ENCODE data around the gene PLXNB2. TPM values are rescaled to one million over a fixed set of nuclear protein-coding genes. Genes with fewer than 3 reads are reported as not detected.

PLXNB2 gene
- total RNA-seq, 1 donor from 2014 or later = 68.8 TPM

DNA sequence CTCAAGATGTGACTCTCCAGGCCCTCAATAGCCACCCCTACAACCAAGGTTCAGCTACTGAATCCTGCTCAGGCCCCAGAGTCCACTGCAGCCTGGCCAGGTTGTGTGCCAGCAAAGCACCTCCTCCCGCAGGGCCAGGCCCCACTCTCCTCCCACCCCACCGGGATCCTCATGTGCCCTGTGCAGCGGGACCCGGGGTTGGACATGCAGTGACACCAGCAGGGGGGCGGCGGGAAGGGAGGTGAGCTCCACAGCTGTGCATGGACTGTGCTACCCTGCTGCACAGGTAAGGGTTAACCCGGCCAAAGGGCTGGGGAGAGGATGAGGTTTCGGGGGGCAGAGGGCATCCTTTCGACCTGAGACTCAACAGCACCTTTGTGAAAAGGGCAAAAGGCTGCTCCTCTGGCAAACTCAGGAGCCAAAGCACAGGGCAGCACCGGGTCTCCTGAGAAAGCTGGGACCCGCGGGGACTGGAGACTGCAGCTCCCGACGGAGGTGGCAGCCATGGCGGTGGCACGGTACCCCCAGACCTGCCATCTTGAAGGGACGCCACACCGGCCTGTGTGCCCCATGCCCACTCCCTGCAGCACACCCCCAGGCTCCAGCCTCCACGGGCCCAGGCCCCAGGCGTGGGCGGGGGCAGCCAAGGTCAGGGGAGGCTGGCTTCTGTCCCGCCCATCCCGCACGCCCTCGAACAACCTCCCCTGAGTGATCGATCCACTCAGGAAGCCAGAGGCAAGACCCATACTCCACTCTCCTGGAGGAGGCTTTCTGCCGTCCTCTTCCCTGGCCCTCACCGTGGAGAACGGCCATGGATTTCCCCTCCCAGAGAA, 10.6 kb downstream of the PLXNB2 start:
- DNase-seq = no peak

DNA sequence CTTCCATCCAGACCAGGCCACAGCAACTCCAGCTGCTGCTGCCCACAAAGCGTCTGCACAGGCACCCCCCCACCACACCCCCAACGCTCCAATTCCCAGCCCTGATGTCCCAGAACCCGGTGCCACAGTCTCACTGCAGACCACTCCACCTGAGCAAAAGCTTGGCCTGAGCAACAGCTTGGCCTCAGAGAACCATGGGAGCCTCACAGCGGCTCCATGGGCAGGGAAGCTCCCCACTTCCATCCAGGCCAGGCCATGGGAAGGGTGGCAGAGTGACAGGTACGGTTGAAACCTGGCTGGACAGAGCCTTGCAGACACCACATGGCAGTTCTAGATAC, 13.2 kb downstream of the PLXNB2 start:
- DNase-seq = no peak

DNA sequence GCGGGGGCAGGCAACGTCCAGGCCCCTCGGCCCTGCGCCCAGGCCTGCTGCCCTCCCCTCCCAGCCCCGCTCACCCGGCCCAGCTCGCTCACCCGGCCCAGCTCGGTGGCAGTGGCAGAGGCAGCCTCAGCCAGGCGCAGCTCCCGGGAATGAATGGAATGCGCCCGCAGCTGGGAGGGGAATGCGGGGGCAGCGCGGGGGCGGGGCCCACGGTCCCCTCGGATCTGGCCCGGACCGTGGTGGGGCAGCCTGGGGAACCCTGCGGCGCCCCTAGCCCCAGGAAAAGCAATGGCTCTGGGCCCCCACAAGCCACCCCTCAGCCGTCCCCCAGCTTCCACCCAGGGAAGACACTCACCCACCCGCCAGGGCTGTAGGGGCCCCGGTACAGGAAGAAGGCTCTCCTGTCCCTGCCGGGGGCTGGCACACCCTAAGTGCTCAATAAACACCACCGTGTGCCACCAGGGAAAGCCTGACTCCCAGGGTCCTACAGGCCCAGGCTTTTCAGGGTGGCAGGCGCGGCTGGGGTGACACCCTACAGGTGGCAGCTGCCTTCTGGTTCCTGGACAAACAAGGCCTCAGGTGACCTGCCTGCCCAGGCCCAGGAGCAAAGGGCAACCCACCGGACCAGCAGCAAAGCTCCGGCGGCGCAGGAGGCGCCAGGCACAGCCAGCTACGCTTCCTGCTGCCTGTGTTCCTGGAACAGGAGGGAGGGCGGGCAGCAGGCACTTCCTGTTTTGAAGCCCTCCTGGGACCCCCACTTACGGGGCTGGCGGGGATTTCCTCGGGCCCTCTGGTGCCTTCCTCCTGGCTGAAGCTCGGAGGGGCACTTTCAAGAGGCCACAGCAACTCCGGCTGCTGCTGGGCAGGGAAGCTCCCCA, 13.8 kb downstream of the PLXNB2 start:
- no peak for DNase-seq

DNA sequence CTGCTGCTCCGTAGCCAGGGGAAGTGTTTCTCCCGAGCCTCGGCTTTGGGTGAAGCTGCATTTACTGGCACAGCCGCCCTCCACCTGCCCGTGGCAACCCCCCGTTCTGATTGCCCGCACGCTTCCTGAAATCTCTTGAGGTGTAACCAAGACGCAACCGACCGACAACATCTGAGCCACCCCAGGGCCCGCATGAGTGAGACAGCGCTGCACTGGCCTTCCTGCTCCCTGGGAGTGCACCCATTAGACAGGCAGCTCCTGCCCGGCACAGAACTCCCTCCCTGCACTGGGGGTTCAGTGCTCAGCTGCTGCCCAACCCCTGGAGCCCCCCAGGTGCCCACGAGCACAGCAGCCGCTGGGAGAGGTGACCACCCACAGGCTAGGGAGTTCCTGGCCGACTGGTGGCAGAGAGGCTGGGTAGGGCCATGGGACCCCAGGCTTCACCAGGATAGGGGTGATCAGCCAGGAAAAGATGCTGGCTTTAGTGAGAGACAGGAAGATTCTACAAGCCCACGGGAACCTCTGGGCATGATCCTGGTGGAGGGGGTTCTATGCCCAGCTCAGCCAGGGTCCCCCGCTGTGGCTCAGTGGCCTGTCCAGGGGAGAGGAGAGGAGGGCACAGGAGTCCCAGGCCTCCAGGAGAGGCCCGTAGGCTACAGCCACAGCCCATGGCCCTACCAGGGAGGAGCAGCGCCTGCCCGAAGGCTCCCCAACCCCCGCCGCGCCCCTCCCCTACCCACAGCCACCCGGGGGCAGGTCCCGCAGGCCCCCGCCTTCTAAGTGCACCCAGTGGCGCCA, 14.6 kb downstream of the PLXNB2 start:
- no peak for DNase-seq

DNA sequence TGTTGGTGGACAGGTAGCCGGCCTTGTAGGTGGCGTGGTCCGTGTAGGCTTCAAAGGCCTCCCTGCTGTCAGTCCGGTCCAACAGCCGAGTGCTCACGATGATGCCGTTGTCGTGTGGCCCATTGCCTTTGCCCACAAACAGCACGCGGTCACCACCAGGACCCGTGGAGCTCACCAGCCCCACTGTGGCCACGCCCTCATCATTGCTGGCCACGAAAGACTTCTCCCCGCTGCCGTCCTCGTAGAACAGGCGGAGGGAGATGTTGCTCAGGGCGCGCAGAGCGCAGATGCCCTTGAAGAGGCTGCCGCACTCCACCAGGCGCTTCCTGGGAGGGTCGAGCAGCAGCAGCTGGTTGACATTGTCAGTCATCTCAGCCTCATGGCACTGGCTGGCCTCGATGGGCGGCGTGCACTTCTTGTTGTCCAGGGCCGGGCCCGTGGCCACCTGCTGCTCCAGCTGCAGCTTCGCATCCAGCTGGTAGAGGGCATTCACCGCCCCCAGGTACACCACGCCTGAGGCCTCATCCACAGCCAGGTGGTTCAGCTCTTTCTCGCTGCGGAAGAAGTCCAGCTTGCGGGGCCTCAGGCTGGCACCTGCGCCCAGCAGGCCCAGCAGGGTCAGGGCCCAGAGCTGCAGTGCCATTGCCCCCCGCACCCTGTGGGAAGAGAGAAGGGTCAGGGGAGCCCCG, 17.4 kb downstream of the PLXNB2 start:
- DNase-seq = no peak

DNA sequence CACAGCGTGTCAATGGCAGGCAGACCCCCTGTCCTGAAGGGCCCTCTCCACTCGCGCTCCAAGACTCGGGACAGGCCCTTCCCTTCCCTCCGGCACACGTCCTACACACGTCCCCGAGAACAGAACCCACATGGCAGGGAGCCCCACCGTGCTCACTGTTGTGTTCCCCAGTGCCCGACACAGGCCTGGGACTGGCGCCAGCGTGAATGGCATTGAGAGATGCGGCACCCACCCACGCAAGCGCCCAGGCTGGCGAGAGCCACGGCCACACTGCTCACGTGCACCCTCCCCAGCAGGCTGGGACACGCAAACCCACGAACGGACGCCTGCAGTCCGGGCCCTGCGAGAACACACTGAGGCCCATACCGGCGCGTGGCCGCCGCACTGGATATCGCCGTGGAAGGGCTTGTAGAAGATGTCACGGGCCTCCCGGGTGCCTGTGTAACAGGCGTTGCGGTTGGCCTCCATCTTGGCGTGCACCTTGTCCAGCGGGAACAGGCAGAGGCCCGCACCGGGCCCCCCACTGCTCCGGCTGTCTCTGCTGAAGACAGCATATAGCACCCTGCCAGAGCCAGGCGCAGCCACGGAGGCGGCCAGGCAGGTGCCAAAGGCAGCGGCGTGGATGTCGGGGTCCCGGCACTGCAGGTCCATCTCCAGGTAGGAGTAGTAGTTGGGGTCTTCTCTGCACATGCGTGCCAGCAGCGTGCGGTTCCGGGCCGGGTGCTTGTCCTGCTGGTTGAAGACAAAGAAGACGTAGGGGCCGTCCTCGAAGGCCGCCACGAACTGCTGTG, 18.1 kb downstream of the PLXNB2 start:
- DNase-seq = no peak

DNA sequence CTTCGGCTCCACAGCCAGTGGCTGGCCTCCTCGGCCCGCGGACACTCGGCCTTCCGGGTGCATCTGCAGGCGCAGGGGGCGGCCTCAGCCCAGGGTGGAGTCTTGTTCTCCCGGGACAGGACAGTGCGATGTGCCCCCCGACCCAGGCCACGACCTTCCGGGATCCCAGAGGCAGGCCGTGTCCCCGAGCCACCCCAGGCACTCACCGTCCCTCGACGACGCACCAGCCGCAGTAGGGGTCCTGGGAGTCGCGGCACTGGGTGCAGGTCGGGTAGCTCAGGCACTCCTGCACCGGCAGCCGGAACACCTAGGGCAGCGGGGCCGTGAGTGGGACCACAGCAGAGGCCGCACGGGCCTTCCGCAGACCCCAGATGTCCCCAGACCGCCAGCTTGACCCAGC, 19.7 kb downstream of the PLXNB2 start:
- no peak for DNase-seq

DNA sequence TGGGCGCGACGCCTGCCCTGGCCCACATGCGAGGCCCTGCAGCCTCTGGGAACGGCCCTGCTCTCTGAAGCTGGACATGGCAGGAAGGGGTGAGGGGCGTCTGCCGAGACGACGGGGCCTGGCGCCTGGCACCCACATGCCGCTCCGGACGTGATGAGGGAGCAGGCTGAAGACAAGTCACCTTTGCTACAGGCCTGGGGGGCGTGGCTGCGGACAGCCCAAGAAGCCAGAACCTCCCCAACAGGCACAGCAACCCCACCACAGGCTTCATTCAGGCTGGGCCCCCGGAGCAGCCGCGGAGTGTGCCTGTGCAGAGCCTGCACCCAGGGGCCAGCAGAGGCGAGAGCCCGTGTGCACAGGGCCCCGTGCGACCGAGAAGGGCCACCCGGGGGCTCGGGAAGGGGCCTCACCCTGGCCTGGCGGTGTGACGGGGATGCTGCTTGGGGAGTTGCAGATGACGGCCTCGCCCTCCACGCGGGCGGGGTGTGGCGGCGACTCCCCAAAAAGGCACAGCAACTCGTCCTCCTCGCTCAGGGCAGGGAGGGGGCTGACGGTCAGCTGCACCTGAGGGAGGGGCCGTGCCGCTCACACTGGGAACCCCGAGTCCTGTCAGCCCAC, 20.6 kb downstream of the PLXNB2 start:
- DNase-seq = no peak

DNA sequence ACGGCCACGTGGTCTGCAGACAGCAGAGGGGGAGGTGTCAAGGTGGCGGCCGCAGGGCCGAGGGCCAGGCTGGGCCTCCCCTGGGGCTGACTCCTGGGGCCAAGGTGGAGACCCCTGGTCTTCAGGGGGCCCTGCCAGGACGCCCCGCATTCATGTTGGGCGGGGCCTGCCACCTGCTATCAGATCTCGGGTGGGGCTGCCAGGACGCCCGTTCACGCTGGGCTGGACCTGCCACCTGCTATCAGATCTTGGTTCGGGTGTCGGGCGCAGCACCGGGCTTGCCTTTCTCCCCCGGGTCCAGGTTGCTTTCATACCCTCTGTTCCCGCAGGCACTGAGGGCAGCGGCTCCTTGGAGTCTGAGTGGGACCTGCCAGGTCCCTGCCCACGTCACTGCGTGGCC, 21.2 kb downstream of the PLXNB2 start:
- DNase-seq = no peak

DNA sequence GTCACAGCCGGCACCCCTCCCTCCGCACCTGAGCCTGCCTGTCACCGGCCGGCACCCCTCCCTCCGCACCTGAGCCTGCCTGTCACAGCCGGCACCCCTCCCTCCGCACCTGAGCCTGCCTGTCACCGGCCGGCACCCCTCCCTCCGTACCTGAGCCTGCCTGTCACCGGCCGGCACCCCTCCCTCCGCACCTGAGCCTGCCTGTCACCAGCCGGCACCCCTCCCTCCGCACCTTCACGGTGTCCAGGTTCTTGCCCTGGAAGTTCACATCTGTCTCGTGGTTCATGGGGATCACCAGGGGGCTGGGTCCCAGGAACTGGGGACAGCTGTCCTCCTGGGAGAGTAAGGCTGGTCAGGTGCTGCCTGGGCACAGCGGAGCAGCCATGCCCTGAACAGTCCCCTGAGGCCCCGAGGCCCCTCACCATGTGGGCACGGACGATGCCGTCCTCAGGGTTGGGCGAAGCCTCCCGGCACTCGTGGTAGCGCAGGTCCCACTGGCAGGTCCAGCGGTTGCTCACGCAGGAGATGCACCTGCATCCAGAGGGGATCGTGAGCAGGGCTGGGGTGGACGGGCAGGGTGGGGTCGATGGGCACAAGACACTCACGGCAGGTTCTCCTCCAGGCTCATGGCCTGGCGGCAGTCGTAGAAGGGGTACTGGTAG, 21.7 kb downstream of the PLXNB2 start:
- no peak for DNase-seq

DNA sequence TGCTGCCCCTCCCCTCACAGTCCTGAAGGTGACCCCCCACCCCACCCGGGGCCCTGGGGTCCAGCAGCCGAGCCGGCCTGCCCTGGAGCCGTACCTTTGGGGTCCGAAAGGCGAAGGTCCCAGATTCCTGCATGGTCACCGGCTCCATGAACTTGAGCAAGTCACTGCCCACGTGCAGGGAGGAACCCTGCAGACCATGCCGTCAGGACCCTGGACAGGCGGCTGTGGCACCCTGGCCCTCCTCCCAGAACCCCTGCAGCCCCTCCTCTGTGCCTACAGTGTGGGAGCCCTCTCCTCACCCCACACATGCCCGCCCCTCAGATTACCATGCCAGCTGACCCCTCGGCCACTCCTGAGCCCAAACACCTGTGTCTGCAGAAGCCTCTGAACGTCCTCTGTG, 23.0 kb downstream of the PLXNB2 start:
- no peak for DNase-seq

DNA sequence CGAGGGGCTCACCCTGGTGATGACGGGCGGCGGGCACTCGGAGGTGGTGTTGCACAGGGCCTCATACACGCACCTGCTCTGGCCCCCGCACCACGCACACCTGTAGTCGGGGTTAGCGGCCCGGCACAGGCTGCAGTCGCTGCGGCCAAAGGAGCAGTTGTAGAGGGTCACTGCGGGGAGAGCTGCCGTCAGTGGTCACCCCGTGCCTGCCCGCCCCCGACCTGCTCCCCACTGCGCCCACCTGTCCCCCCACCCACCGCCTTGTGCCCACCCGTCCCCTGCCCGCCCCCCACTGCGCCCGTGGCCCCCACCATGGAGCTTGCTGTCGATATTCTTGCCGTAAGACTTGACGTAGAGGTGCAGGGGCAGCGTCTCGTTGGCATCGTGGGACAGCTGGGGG, 23.6 kb downstream of the PLXNB2 start:
- DNase-seq = no peak

DNA sequence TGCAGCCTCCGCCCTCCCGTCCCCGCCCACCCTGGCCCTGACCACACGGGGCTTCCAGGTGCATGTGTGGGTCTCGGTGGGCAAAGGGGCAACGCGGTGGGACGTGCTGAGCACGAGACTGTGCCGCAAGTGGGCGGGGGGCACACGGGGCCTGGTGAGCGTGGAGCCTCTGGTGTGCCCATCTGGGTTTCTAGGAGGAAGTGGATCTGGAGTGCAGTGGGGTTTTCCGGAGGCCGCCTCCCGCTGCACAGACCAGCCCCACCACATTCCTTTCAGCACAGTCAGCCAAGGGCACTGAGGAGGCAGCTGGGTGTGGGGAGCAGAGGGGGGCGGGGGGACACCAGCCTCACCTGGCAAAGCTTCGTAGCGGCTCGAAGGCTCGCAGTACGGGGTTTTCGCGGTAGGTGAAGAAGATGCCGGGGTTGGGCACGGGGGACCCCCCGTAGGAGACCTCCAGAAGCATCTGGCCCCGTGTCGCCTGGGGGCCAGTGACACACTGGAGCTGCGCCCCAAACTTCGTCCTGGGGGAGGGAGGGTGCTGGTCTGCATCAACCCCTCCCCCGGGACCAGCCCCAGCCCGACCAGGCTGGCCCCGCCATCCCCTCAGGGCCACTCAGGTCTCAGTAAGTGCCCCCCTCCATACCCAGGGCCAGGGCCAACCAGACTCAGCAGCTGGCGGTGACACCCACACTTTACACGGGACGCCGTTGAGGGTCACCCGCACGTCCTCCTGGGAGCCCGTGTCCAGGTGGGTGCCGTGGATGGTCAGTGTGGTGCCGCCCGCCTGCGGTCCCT, 24.9 kb downstream of the PLXNB2 start:
- DNase-seq = no peak

DNA sequence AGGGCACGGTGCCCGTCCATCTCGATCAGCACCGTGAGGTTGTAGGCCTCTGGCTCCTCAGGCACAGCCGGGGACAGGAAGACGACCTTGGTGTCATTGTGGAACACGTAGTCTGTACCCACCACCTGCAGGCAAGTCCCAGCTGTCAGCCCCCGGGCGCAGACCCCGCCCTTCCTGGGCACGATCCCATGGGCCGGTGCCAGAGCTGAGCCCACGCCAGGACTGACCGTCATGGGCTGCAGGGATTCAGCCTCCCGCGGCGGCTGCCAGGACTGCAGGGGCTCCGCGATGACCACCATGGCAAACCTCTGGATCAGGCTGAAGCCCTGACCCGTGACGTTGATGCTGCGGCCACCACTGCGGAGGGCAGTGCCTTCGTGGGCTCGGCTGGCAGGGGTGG, 25.5 kb downstream of the PLXNB2 start:
- DNase-seq = no peak

DNA sequence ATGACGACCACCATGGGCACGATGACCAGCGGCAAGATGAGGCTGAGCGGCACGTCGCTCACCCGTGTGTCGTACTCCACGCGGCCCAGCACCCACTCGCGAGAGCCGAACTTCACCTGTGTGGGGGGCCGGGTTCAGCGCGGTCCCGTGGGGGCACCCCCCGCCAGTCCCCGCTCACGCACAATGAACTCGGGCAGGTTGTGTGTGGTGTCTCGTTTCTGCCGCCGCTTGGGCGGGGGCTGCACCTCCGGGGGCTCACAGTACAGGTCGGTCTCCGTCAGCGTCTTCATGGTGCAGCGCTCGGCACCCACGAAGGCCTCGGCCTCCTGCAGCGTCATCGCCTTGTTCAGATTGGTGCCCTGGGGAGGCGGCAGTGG, 26.1 kb downstream of the PLXNB2 start:
- no peak for DNase-seq

DNA sequence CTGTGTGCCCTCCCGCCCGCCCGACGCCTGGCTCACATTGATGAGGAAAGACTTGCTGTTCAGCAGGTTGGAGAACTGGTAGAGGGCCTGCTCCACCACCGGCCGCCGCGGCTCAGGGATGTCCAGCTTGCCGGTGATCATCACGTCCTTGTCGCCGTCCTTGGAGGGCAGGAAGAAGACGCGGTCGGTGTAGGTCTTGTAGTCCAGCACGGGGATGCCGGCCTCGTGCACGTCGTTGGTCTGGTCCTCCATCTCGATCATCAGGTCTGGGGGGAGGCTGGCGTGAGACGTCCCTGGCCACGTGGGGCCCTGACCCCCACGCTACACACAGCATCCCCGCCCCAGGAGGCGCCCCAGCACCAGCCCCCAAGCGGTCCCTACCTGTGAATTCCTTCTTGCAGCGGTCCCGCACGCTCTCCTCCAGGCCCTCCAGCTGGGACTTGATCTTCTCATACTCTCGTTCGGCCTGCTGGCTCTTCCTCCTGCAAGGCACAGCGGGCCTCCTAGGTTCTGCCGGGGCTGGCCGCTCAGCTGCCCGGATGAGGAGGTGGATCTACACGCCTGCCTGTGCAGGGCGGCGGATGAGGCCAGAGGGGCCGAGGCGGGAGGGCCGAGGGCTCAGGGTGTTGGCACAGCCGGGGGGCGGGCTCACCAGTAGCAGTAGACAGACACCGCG, 26.6 kb downstream of the PLXNB2 start:
- no peak for DNase-seq

DNA sequence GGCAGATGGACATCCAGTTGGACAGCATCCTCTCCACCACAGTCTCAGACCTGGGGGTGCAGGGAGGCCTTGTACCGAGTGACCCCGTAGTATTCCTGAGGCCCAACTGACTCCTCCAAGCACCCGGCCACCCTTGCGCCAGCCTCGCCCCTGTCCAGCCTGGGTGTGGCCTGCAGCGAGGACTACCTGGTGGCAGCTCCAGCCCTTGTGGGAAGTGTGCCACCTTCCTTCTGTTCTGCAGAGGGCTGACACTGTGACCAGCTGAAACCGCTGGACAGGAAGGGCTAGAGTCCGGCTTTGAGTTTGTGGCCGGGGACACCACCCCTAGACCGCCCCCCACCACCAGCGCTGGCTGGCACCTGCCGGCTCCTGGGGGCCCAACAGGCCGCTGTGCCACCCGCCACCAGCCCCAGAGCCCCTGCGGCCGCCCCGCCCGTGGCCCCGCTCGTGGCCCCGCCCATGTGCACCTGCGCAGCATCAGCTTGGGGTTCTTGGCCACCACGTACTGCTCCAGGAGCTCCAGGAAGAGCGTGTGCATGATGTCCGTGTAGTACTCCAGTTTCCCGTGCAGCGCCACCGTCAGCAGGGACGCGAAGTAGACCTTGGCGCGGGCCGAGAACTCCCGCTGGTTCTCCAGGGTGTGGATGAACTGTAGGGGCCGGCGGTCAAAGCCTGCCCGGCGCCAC, 27.3 kb downstream of the PLXNB2 start:
- no peak for DNase-seq

DNA sequence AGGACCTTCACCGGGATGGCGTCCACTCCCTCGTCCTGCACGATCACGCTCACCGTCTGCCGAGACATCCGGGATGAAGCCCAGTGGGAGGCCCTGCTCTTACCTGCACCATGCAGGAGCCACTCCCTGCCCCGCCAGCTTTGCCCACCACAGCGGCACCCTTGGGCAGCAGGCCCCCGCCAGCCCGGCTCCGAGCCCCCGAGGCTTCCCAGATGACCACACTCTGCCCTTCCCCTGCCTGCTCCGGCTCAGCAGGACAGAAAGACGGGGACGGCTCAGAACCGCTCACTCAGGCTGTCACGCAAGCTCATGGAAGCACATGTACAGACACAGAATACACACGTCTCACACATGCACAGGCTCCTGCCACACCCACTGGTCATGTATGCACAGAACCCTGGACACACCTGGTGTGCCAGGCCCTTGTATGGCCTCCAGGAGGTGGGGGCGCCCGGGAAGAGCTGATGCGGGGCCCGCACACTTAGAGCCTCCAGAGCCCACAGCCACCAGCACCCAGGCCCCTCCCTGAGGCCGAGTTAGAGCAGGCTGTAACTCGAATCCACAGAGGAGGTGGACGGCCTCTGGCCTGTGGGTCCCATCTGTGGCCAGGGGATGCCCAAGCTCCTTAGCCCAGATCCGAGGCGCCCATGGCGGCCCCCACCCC, 28.4 kb downstream of the PLXNB2 start:
- no peak for DNase-seq

Data from skin of body (tissue), 2 donors.